NCI-H1694 (cell line): ENCODE measurements around the gene SCAPER.
"Not testable (repeated sequence)": the region's sequence is repeated elsewhere in the genome, so short reads cannot be mapped to it uniquely, and the experiment has no call there.

Experiments
- DNase-seq: peaks from one replicate; lab custom pipeline; 2025; lab: John Stamatoyannopoulos, UW

The SCAPER gene

GRCh38 chr15:76913737-76914136 lies 8.6 kb upstream of the SCAPER start:
- DNase-seq, result no peak

DNA sequence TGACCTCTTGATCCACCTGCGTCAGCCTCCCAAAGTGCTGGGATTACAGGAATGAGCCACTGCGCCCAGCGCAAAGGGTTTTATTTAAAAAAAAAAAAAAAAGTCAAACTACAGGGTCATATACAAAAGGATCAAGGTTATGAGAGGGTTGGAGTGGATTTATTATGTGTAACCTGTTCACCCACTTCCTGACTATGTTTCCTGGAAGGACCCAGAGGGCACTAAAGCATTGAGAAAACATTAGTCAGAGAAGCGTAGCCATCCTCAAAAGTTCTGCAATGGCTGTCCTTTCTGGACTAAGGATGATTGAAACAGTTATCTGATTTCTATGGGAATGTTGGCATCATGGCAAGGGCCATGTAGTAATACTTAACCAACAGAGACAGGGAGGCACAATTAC lies 7.3 kb upstream of the SCAPER start:
- no peak for DNase-seq

DNA sequence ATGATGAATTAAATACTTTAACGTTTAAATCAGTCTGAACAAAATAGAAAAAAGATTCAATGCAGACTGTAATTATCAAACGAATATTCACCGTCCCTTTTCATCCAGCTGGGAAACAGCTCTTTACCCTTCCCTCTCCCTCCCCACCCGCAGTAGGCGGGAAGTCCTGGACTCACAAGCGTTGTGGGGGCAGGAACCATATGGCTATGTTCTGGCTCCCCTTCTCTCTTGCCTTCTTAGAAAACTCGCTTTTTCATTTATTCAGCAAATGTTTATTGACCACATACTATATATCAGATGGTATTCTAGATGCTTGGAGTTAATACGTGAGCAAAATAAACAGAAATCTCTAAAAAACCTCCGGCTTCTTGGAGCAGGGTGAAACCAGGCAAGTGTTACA lies 715 bp upstream of the SCAPER start:
- DNase-seq, result no peak

- DNase-seq, result no peak
Observed at GRCh38 chr15:76904461-76905012, 603 bp downstream of the SCAPER start.

DNA sequence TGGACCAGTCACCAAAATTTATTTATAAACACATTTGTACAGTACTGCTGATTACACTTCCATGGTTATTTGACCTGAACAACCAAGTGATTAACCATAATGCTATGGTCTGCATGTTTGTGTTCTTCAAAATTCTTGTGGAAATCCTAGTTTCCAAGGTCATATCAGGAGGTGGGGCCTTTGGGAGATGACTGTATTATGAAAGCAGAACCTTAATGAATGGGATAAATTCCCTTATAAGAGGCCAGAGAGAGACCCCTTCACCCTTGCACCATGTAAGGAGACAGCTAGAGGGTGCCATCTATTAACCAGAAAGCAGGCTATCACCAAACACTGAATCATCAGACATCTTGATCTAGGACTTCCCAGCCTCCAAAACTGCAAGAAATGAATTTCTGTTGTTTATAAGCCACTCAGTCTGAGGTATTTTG lies 1.9 kb downstream of the SCAPER start:
- no peak for DNase-seq

DNA sequence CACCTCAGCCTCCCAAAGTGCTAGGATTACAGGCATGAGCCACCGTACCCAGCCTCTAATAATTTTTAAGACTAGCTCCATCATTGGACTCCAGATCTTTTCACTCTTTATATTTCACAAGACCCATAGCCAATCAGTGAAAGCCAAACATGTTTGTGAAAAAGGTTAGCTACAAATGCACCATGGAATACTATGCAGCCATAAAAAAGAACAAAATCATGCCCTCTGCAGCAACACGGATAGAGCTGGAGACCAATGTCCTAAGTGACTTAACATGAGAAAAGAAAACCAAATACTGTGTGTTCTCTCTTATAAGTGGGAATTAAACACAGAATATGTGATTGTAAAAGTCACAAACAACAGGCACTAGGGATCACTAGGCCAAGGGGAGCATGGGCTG lies 3.2 kb downstream of the SCAPER start:
- DNase-seq, result no peak

DNA sequence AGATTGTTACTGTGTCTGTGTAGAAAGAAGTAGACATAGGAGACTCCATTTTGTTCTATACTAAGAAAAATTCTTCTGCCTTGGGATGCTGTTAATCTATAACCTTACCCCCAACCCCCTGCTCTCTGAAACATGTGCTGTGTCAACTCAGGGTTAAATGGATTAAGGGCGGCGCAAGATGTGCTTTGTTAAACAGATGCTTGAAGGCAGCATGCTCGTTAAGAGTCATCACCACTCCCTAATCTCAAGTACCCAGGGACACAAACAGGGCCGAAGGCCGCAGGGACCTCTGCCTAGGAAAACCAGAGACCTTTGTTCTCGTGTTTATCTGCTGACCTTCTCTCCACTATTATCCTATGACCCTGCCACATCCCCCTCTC lies 5.2 kb downstream of the SCAPER start:
- DNase-seq, result not testable (repeated sequence)

GRCh38 chr15:76899176-76899930 lies 5.8 kb downstream of the SCAPER start:
- not testable (repeated sequence) for DNase-seq

- DNase-seq, result no peak
Observed at GRCh38 chr15:76898102-76898501, 7.0 kb downstream of the SCAPER start.

DNA sequence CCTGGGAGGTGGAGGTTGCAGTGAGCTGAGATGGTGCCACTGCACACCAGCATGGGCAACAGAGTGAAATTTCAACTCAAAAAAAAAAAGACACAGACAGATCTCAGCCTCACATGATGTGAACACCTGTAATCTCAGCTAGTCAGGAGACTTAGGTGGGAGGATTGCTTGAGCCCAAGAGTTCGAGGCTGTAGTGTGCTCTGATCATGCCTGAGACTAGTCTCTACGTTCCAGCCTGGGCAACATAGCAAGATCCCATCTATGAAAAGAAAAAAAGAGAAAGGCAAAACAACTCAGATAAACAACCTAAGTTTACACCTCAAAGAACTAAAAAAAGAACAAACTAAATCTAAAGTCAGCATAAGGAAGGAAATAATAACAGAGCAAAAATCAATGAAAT lies 11.0 kb downstream of the SCAPER start:
- DNase-seq, result no peak

DNA sequence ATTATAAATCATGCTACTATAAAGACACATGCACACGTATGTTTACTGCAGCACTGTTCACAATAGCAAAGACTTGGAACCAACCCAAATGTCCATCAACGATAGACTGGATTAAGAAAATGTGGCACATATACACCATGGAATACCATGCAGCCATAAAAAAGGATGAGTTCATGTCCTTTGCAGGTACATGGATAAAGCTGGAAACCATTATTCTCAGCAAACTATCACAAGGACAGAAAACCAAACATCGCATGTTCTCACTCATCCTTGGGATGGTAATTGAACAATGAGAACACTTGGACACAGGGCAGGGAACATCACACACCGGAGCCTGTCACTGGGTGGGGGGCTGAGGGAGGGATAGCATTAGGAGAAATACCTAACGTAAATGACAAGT lies 12.3 kb downstream of the SCAPER start:
- not testable (repeated sequence) for DNase-seq

- DNase-seq, result not testable (repeated sequence)
Observed at GRCh38 chr15:76887280-76888141, 17.6 kb downstream of the SCAPER start.

- DNase-seq, result no peak
Observed at GRCh38 chr15:76885212-76885611, 19.9 kb downstream of the SCAPER start.

GRCh38 chr15:76875911-76876310 lies 29.2 kb downstream of the SCAPER start:
- DNase-seq, result no peak

DNA sequence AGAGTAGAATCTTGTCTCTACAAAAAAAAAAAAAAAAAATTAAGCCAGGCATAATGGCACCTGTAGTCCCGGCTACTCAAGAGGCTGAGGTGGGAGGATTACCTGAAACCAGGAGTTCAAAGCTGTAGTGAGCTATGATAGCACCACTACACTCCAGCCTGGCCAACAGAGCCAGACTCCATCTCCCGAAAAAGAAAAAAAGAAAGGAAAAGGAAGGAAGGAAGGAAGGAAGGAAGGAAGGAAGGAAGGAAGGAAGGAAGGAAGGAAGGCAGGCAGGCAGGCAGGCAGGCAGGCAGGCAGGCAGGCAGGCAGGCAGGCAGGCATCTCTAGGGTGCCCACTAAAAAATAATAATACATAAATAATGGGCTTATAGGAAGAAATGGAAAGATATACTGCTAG lies 32.1 kb downstream of the SCAPER start:
- DNase-seq, result not testable (repeated sequence)

DNA sequence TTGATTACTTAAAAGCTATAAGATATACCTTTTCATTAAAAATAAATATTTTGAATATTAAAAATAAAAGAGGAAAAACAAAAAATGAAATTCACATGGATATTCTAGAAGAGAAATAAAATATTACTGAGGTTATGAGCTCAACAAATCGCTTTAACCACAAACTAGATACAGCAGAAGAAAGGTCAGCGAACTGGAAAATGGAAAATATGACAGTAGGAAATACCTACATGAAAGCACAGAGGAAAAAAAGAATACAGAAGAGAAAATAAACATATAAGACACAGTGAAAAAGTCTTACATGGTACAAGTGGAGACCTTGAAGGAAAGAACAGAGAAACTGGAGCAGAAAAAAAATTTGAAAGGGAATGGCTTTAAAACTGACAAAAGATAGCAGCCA lies 33.2 kb downstream of the SCAPER start:
- DNase-seq, result no peak

DNA sequence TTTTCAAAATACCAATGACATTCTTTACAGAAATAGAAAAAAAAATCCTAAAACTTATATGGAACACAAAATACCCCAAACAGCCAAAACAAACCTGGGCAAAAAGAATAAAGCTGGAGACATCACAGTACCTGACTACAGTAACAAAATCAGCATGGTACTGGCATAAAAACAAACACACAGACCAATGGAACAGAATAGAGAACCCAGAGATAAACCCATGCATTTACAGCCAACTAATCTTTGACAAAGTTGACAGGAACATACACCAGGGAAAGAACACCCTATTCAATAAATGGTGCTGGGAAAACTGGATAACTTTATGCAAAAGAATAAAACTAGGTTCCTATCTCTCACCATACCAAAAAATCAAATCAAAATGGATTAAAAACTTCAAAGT lies 36.4 kb downstream of the SCAPER start:
- no peak for DNase-seq

DNA sequence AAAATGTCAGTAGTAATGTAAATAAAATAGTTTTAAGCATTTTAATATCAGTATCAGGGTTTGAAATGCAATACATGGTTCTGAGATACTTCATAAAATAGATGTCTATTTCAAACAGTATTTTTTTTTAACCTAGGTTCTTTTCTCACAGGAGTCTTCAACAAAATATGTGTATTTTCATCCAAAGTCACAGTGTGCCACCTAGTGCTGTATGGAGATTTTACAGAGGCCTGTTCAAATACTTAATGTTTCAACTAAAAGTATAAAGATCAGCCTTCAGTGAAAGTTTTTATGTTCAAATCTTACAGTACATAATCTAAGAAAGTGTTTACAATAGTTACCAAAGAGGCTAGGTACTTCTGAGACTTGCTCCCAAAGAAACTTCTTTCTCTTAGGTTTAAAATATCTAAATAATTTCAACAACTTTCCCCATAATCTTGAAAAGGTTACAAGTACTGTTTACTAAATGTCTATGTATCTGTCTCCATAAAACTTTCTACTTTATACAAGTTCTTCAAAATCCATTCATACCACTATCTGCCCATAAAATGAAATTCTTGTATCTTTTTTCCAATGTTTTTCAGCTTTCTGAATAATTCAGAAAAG lies 38.3 kb downstream of the SCAPER start:
- peak; percentile 49 for DNase-seq

DNA sequence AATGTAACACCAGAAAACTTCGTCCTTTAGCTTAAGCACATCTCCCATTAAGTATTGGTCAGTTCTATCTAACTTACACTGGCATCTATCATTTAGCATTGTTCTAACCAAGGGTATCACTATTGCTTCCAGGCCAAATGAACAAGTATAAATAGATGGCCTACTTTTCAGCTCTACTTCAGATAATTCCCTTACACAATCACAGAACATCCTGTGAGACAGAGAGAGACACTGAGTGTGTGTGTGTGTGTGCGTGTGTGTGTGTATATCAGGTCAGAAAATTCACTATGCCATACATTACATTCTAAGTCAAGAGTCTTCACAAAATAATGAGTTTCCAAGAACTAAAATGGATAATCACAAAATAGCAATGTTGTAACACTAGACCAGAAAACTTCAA lies 39.1 kb downstream of the SCAPER start:
- DNase-seq, result no peak

DNA sequence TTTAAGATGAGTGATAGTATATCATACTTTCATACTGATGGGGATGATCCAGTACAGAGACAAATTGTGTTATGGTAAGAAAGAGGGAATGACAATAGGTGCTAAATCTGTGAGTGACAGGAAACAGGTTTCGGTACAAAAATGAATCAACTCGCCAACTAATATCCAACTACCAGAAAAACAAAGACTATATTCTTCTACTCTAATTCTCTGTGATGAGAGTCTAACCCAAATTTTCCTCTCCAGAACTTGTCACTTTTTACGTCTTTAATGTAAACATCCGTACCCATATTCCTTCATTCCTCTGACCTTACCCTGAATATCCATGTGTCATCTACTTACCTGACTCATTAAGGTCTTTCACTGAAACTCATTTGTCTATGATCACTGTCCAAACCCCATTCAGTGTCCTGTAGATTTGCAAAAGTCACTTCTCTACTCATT lies 39.6 kb downstream of the SCAPER start:
- no peak for DNase-seq

- no peak for DNase-seq
Observed at GRCh38 chr15:76864586-76864985, 40.6 kb downstream of the SCAPER start.

GRCh38 chr15:76863693-76864092 lies 41.4 kb downstream of the SCAPER start:
- DNase-seq, result no peak

- DNase-seq, result no peak
Observed at GRCh38 chr15:76863123-76863522, 42.0 kb downstream of the SCAPER start.
